Left ventricle myocardium inferior (tissue), 1 donor: ENCODE data around the gene OR7C1. TPM values are rescaled to one million over a fixed set of nuclear protein-coding genes. Genes with fewer than 3 reads are reported as not detected.

ENCODE experiments used
- DNase-seq: peaks from one replicate; pipeline ENCODE4 v3.0.0-alpha.2; 2020
- H3K27ac ChIP-seq: fragments of 200-600 bp; replicated peaks from 2 replicates; pipeline ENCODE4 v1.8.0; 2021
- H3K27me3 ChIP-seq: fragments of 200-600 bp; 2 replicates; pipeline ENCODE4 v1.8.0; 2021; ENCODE audit warnings: low read depth
- H3K36me3 ChIP-seq: fragments of 200-600 bp; 2 replicates; pipeline ENCODE4 v1.8.0; 2021
- H3K4me1 ChIP-seq: fragments of 200-600 bp; 2 replicates; pipeline ENCODE4 v1.8.0; 2021
- H3K4me3 ChIP-seq: fragments of 200-600 bp; 2 replicates; pipeline ENCODE4 v1.8.0; 2021; ENCODE audit warnings: mild to moderate bottlenecking, moderate library complexity
- H3K9me3 ChIP-seq: fragments of 200-600 bp; replicated peaks from 2 replicates; pipeline ENCODE4 v1.8.0; 2021
- CTCF ChIP-seq: fragments of 200-600 bp; IDR thresholded peaks from 2 replicates; pipeline ENCODE4 v1.8.0; 2021; ENCODE audit warnings: antibody characterized with exemption, mild to moderate bottlenecking, borderline replicate concordance
- intact Hi-C: fragments of 100-400 bp; cut with micrococcal nuclease; formaldehyde crosslinking; loops from one replicate; pipeline ENCODE4 v1.11.0; 2022
- long read RNA-seq: library from polyadenylated mRNA; unstranded; transcript quantifications from one replicate; pipeline ENCODE4 v2.0.0, GENCODE V29; 2021
- total RNA-seq: library from RNA; stranded (reverse); fragmentation: NEBNext Ultra II Directional; extraction: Animal tissue kit (Norgen Biotek cat#: 25700); gene quantifications from one replicate; pipeline ENCODE4 v1.2.1, GENCODE V29; 2021
- donor health status: DM: no; HTN: yes; CAD: no; lungs with severe emphysema.

OR7C1 gene
- total RNA-seq: not detected
- long read RNA-seq: 0 reads

DNA sequence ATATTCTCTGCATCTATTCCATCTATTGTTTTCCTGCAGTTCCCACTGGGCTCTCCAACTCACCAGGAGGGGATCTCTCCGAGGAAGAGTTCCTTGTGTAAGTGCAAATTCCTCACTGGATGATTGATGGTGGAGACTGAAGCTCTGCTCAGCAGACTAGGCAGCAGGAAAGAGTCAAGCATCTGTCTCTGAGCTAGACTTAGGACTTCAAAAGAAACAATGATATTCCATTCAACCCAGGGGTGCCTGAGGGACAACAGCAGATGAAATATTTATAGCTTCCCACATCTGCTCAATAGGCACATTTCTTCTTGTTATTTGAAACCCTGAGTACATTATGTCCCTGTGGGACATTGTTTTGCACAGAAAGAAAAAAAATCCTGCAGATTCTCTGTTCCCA, at the start of gene OR7C1, which contains the start of gene OR7A5:
OR7C1 (minus strand) TSS at position 175 of the 400 bp plus-strand sequence. CDS start 35,049 bp downstream, outside the sequence.
OR7A5 (minus strand) TSS at position 175 of the 400 bp plus-strand sequence. CDS start 6,944 bp downstream, outside the sequence.
- peak within 1 kb of the TSS; percentile 69 for H3K27ac ChIP-seq
- peaks cover 11% of the 10 kb centered on the region for H3K27me3 ChIP-seq
- H3K9me3 ChIP-seq: peaks cover 9% of the 10 kb centered on the region
- TF ChIP-seq CTCF: no peak
- H3K4me3 ChIP-seq: no peak within 1 kb of the TSS
- H3K36me3 ChIP-seq: no peaks in the 10 kb centered on the region
- intact Hi-C loops: no loop called here
- H3K4me1 ChIP-seq: no peaks in the 10 kb centered on the region
- no peak for DNase-seq

DNA sequence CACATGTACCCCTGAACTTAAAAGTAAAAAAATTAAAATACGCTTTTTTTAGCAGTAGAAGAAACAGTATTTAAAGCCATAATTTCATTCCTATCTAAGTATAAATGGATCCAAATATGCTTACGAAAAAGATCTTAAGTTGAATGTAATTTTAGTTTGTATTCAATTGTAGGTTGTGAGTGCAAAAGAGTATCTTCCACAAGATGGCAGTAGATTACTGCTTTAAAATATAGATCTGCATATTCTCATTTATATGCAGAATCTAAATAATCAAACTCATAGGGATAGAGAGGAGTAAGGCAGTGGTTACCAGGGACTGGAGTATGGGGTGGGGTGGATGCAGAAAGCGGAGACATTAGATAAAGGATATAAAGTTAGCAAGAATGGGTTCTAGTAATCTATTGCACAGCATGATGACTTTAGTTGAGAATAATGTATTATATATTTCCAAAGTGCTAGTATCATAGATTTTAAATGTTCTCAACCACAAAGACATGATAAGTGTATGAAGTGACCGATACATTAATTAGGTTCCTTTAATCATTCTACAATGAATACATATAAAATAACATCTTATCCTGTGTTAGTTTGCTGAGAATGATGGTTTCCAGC, 36.7 kb upstream of the OR7C1 start:
- intact Hi-C loops: no loop called here
- H3K27me3 ChIP-seq: peaks cover 76% of the 10 kb centered on the region
- peak; percentile 53 for TF ChIP-seq CTCF
- H3K27ac ChIP-seq: no peak overlapping the region
- no peaks in the 10 kb centered on the region for H3K9me3 ChIP-seq
- H3K4me3 ChIP-seq: no peak overlapping the region
- no peak for DNase-seq
- H3K36me3 ChIP-seq: no peaks in the 10 kb centered on the region
- H3K4me1 ChIP-seq: no peaks in the 10 kb centered on the region

DNA sequence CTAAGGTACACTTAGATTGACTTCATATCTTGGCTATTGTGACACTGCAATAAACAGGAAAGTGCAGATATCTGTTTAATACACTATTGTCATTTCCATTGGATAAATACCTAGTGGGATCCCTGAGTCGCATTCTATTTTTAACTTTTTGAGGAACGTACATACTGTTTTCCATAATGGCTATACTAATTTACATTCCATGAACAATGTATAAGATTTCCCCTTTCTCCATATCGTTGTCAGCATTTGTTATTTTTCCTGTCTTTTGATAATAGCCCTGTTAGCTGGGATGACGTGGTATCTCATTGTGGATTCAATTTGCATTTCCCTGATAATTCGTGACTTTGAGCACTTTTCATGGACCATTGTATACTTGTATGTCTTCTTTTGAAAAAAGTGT, 33.5 kb upstream of the OR7C1 start:
- Histone ChIP-seq H3K36me3 (no peaks in the 10 kb centered on the region), H3K4me1 (no peaks in the 10 kb centered on the region), H3K27ac (no peak overlapping the region), H3K4me3 (no peak overlapping the region), H3K27me3 (peaks cover 77% of the 10 kb centered on the region), H3K9me3 (no peaks in the 10 kb centered on the region)
- DNase-seq: no peak
- intact Hi-C loops: no loop called here
- no peak for TF ChIP-seq CTCF

DNA sequence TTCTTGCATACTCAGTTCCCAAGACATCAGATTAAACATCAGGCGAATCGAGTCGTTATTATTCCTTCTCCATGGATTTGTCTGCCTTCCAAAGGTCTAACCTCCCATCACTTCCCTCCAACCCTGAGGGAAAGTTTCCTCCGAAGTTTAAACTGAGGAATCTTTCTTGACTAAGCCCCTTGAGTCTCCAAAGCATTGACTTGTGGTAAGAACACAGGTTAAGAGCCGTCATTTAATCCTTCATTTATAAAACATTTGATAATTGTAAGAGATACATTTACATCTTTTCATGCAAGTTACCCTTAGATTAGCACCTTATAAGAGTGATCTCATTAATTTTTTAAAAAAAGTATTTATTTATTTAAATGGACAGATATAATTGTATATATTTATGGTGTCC, 13.8 kb upstream of the OR7C1 start, which contains the start of gene OR7A10:
OR7A10 (minus strand) TSS at position 101 of the 400 bp plus-strand sequence. CDS start 7,045 bp downstream, outside the sequence.
- intact Hi-C loops: no loop called here
- Histone ChIP-seq H3K4me1 (no peaks in the 10 kb centered on the region), H3K36me3 (no peaks in the 10 kb centered on the region), H3K9me3 (no peaks in the 10 kb centered on the region), H3K4me3 (no peak within 1 kb of the TSS), H3K27ac (no peak within 1 kb of the TSS), H3K27me3 (peaks cover 56% of the 10 kb centered on the region)
- no peak for TF ChIP-seq CTCF
- no peak for DNase-seq

GRCh38 chr19:14843578-14843977, 8.6 kb upstream of the OR7C1 start:
- no peak for TF ChIP-seq CTCF

More at GRCh38 chr19:14843578-14843977, 8.6 kb upstream of the OR7C1 start:
- Histone ChIP-seq H3K4me1 (no peaks in the 10 kb centered on the region), H3K27ac (no peak overlapping the region), H3K36me3 (no peaks in the 10 kb centered on the region), H3K4me3 (no peak overlapping the region), H3K27me3 (peaks cover 40% of the 10 kb centered on the region), H3K9me3 (peaks cover 10% of the 10 kb centered on the region)
- intact Hi-C loops: no loop called here
- no peak for DNase-seq
